ENCODE results near the gene INPP5J.
"Not testable (repeated sequence)": the region's sequence is repeated elsewhere in the genome, so short reads cannot be mapped to it uniquely, and the experiment has no call there.

INPP5J gene, protein sequence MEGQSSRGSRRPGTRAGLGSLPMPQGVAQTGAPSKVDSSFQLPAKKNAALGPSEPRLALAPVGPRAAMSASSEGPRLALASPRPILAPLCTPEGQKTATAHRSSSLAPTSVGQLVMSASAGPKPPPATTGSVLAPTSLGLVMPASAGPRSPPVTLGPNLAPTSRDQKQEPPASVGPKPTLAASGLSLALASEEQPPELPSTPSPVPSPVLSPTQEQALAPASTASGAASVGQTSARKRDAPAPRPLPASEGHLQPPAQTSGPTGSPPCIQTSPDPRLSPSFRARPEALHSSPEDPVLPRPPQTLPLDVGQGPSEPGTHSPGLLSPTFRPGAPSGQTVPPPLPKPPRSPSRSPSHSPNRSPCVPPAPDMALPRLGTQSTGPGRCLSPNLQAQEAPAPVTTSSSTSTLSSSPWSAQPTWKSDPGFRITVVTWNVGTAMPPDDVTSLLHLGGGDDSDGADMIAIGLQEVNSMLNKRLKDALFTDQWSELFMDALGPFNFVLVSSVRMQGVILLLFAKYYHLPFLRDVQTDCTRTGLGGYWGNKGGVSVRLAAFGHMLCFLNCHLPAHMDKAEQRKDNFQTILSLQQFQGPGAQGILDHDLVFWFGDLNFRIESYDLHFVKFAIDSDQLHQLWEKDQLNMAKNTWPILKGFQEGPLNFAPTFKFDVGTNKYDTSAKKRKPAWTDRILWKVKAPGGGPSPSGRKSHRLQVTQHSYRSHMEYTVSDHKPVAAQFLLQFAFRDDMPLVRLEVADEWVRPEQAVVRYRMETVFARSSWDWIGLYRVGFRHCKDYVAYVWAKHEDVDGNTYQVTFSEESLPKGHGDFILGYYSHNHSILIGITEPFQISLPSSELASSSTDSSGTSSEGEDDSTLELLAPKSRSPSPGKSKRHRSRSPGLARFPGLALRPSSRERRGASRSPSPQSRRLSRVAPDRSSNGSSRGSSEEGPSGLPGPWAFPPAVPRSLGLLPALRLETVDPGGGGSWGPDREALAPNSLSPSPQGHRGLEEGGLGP

DNA sequence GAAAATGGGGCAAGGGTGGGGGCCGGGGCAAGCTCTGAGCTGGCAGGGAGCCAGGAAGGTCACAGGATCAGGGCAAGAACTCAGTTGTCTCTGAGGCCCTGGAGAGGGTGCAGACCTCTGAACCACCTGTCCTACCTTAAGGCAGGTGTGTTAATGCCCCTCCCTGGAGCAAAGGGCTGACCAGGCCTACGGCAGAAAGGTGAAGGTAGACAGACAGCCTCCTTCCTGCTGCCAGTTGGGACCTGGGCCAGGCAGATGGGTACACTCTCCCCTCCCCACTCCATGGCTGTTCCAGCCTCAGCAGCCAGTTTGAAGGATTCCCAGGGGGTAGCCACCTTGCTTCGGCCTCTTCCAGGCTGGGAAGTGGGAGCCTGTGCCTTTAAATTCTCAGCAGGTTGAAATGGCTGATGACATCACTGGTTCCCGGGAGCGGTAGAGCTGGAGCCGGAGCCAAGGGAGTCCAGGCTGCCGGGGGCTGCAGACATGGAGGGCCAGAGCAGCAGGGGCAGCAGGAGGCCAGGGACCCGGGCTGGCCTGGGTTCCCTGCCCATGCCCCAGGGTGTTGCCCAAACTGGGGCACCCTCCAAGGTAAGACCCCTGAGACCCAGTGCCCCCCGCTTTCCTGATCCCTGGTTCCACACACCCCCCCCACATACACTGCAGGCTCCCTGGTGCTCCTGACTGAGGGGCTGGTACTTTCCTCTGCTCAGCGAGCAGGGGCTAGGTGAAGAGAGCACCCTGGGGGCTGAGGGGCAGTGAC is at the start of gene INPP5J:
Gene INPP5J (plus strand): TSS at position 435 of the 760 bp plus-strand sequence. CDS start 49 bp downstream, at position 484.
- Histone ChIP-seq H3K9me3 (no peaks in the 10 kb centered on the region), H3K27me3 (ENCODE audit: low read depth) (no peaks in the 10 kb centered on the region), H3K4me1 (peaks cover 4% of the 10 kb centered on the region; the same call in 1 of the 2 replicates), H3K36me3 (replicated peaks) (no peaks in the 10 kb centered on the region), H3K4me3 (peak within 1 kb of the TSS; percentile 44)
- in situ Hi-C loops (cut with MboI; ENCODE audit: low sequenced_read_pairs) = no loop called here
- DNase-seq (ENCODE audit: low spot score in 2 of 2) = peak; percentile 68 to 76

DNA sequence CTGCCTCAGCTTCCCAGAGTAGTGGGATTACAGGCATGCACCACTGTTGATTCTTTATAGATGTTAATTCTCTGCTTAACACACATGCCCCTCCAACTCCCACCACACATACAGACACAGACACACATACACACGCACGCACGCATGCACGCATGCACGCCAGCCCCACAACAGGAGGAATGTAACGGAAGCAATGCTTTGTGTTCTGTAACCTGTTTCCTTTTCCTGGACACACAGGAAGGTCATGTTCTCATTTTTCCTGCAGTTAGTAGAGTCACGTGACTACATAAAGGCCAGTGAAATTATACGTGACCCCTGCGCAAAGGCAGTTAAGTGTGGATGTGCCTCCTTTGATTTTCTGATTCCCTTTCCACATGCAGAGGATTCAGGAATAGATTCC is 49.6 kb upstream of the INPP5J start:
- DNase-seq (ENCODE audit: low spot score in 2 of 2); H3K36me3 ChIP-seq (replicated peaks); H3K4me3 ChIP-seq; in situ Hi-C loops (cut with MboI; ENCODE audit: low sequenced_read_pairs); H3K27me3 ChIP-seq (ENCODE audit: low read depth); H3K9me3 ChIP-seq; H3K4me1 ChIP-seq: not testable (repeated sequence)

DNA sequence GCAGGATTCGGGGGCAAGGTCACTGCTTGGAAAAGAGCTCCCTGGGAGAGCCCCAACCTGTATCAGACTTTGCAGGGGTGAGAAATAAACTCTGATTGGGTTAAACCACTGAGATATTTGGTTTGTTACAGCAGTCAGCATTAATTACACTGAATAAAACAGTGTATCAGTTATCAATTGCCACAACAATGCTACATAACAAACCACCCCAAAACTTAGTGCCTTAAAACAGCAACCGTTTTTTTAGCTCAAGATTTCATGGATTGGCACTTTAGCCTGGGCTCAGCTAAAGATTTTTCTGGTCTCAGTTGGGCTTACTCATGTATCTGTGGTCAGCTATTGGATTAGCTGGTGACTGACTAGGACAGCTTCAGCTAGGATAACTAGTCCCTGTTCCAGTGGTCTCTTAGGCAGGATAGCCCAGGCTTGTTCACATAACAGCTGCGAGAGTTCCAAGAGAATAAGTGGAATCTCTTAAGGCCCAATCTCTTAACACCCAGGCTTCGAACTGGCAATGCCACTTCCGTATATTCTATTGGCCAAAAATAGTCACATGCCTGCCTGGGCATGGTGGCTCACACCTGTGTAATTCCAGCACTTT is 49.1 kb upstream of the INPP5J start:
- H3K4me1 ChIP-seq; H3K4me3 ChIP-seq; H3K9me3 ChIP-seq; H3K27me3 ChIP-seq (ENCODE audit: low read depth); DNase-seq (ENCODE audit: low spot score in 2 of 2); H3K36me3 ChIP-seq (replicated peaks); in situ Hi-C loops (cut with MboI; ENCODE audit: low sequenced_read_pairs): not testable (repeated sequence)

DNA sequence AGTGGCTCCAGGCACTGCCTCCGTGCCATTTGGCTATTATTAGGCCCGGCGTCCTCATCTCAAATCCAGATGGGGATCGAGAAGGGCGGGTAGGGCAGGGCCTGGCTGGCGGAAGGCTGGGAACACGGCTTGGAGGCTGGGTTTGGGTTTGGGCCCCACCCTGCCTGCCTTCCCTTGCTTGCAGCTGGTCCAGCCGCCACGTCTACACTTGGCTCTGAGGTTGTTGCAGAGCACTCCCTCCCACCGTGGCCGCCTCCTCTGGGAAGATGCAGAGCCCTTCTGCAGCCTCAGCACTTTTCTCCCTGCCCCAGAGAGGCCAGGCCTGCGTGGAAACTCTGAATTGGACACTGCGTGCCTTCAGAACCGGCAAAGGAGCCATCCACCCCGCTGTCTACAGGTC is 46.8 kb upstream of the INPP5J start:
- H3K36me3 ChIP-seq (replicated peaks) = no peaks in the 10 kb centered on the region
- no peaks in the 10 kb centered on the region for H3K27me3 ChIP-seq (ENCODE audit: low read depth)
- no peak overlapping the region for H3K4me3 ChIP-seq
- H3K9me3 ChIP-seq = no peaks in the 10 kb centered on the region
- no peak for DNase-seq (ENCODE audit: low spot score in 2 of 2)
- in situ Hi-C loops (cut with MboI; ENCODE audit: low sequenced_read_pairs) = no loop called here
- peaks cover 2% of the 10 kb centered on the region; the same call in 1 of the 2 replicates for H3K4me1 ChIP-seq

DNA sequence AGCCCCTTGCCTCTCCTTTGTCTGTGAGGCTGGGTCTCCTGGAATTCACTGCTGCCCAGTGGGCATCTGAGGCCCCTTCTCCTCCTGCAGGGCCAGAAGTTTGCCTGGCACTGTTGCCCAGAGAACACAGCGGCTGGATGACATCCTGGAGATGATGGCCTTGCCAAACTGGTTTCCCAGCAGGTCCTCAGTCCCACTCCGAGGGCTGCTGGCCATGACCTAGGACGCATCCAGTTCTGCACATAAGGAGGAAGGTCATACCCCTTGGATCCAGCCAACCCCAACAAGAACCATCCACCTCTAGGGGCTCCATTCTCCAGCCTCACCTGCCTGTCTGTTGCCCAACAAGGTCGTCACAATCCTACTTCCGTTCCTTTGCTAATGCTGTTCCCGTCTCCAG is 45.1 kb upstream of the INPP5J start:
- Histone ChIP-seq H3K9me3 (no peaks in the 10 kb centered on the region), H3K36me3 (replicated peaks) (no peaks in the 10 kb centered on the region), H3K27me3 (ENCODE audit: low read depth) (no peaks in the 10 kb centered on the region), H3K4me1 (peaks cover 10% of the 10 kb centered on the region; the same call in 1 of the 2 replicates), H3K4me3 (no peak overlapping the region)
- in situ Hi-C loops (cut with MboI; ENCODE audit: low sequenced_read_pairs) = no loop called here
- no peak for DNase-seq (ENCODE audit: low spot score in 2 of 2)

DNA sequence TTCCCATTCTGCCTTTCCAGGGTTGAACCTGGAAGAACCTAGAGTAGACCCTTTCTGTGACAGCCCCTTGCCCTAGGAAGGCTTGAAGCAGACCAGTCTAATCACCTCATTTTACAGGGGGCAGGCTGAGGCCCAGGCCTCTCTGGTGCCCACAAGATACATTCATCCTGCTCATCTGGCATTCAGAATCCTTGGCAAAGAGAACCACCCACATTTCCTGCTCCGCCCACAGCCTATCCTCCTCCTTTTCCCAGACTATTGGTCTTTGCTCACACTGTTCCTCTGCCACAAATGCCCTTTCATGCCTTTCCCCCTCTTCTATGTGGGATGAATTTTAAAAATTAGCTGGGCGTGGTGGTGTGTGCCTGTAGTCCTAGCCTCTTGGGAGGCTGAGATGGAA is 44.4 kb upstream of the INPP5J start:
- peaks cover 17% of the 10 kb centered on the region; the same call in 1 of the 2 replicates for H3K4me1 ChIP-seq
- H3K36me3 ChIP-seq (replicated peaks); H3K27me3 ChIP-seq (ENCODE audit: low read depth); H3K4me3 ChIP-seq; in situ Hi-C loops (cut with MboI; ENCODE audit: low sequenced_read_pairs); H3K9me3 ChIP-seq; DNase-seq (ENCODE audit: low spot score in 2 of 2): not testable (repeated sequence)

DNA sequence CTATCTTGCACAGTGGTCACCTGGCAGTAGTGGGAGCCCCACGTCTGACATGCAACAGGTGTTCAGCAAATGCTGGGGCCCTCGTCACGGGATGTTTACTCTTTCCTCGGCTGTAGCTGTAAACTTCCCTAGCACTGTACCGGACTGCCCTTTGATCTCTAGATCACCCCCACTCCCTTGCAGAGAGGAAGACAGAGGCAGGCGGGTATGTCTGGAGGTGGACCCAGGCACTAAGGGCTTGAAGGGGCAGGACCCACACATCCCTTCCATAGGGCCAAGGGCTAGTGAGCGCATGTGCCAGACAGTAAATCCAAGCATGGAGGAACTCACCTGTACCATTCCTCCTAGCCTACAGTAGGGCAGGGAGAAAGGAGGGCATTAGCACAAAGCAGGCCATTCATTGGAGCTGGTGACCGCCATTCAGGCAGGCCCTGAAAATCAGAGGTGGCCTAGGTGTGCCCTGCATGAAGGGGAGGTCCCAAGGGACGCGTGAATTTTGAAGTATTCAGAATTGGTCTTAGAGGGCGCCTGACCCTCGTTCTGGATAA is 43.6 kb upstream of the INPP5J start:
- DNase-seq (ENCODE audit: low spot score in 2 of 2) = no peak
- no peaks in the 10 kb centered on the region; the same call in 1 of the 2 replicates for H3K36me3 ChIP-seq (replicated peaks)
- no peaks in the 10 kb centered on the region for H3K9me3 ChIP-seq
- H3K27me3 ChIP-seq (ENCODE audit: low read depth) = no peaks in the 10 kb centered on the region
- H3K4me1 ChIP-seq = peaks cover 22% of the 10 kb centered on the region
- in situ Hi-C loops (cut with MboI; ENCODE audit: low sequenced_read_pairs) = no loop called here
- no peak overlapping the region for H3K4me3 ChIP-seq

DNA sequence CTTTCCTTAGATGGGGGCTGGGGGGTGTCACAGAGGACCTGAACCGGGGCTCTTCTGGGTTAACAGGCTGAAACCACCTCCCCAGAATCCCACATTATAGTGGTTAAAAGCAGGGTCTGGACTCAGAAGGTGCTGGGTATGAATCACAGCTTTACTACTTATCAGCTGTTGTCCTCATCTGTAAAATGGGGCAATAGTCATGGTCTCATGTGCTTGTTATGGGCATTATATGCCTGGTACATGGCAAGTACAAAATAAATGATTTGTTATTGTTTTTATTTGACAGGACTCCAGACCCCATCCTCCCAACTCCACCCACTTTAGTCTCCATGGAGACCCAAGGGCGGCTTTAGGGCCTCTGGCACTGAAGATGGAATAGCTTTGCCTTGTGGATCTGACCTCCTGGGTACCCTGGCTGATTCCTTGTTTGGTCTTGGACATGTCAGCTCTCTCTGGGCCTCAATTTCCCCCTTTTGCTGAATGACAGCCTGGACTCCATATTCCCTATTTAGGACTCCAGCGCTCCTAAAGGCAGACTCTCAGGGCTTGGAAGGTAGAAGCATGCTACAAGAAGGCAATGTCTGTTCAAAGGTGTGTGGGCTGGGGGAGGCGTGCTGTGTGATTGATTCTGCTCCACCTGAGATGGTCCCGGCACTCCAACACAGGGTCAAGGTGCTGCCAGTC is 42.5 kb upstream of the INPP5J start:
- H3K9me3 ChIP-seq = no peaks in the 10 kb centered on the region
- H3K4me3 ChIP-seq = peak overlapping the region; percentile 59
- H3K27me3 ChIP-seq (ENCODE audit: low read depth) = no peaks in the 10 kb centered on the region
- H3K36me3 ChIP-seq (replicated peaks) = no peaks in the 10 kb centered on the region; the same call in 1 of the 2 replicates
- in situ Hi-C loops (cut with MboI; ENCODE audit: low sequenced_read_pairs) = loop anchor here (10.0 kb wide), 1 partner anchor 136 kb away; no protein-coding TSS in a partner anchor
- H3K4me1 ChIP-seq = peaks cover 22% of the 10 kb centered on the region
- DNase-seq (ENCODE audit: low spot score in 2 of 2) = no peak

DNA sequence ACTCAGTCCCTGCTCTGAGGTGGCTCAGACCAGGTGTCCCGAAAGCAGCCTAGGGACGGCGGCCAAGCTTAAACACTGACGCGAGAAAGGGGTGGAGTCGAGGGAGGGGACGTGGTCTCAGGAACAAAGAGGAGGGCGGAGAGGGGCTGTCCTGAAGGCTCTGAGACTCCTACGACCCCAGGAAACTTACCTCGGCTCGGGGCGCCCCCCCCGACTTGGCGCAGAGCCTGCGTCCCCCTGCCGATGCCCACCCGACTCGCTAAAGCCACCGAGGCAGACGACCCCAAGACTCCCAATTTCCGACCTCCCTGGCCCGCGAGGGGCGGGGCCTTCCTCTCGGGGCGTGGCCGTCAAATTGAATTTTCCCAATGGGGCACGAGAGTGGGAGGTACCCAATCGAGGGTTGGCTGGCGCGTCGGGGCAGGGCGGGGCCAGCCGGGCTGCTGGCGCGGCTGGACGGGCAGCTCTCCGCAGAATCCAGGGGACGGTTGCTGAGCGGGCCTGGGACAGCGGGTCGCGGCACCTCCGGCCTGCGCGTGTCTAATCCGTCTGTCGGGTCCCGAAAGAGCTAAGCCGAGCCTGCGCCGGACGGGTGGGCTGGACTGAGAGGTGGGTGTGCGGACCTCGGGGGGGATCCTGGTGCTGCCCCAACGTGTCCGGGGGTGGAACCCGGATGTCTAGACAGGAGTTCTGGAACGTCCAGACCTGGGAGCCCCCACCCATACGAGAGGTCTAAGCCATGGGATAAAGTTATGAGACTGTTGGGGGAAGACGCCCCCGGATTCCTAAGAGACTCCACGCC is 41.7 kb upstream of the INPP5J start, which contains the start of gene SMTN:
Gene SMTN (plus strand): TSS at position 471 of the 802 bp plus-strand sequence. CDS start 1,941 bp downstream, outside the sequence.
- H3K4me3 ChIP-seq = peak within 1 kb of the TSS; percentile 59
- peak; percentile 83 to 96 for DNase-seq (ENCODE audit: low spot score in 2 of 2)
- H3K9me3 ChIP-seq = no peaks in the 10 kb centered on the region
- H3K36me3 ChIP-seq (replicated peaks) = no peaks in the 10 kb centered on the region; the same call in 1 of the 2 replicates
- H3K27me3 ChIP-seq (ENCODE audit: low read depth) = no peaks in the 10 kb centered on the region
- peaks cover 22% of the 10 kb centered on the region for H3K4me1 ChIP-seq
- in situ Hi-C loops (cut with MboI; ENCODE audit: low sequenced_read_pairs) = loop anchor here (10.0 kb wide), 1 partner anchor 136 kb away; no protein-coding TSS in a partner anchor

DNA sequence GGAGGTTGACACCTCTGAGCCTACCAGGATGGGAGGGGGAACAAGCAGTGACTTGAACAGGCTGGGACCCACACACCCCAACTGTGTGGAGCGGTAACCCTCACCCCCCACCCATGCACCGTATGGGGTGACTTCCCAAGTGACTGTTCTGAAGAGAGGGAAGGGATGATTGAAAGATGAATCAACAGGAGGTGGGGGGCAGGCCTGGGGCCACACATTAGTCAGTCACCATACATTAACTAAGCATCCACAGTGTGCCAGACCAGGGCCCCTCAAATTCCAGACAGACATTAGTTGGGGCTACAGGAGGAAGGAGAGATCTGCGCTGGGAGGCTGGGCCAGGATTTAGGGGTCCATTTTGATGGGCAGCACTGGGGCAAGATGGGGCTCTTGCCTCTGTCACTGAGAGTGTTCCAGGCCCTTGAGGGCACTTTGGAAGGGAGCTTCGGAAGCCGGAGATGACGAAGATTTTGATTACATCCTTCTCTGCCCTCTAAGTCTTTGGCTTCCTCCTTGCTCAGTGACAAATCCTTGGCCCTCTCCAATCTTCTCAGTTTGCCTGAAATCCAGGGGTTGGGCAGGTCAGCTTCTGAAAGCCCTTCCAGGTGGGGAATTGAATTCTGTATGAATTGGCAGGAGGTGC is 40.7 kb upstream of the INPP5J start:
- no peak for DNase-seq (ENCODE audit: low spot score in 2 of 2)
- no peaks in the 10 kb centered on the region for H3K27me3 ChIP-seq (ENCODE audit: low read depth)
- H3K36me3 ChIP-seq (replicated peaks) = no peaks in the 10 kb centered on the region; the same call in 1 of the 2 replicates
- H3K4me1 ChIP-seq = peaks cover 22% of the 10 kb centered on the region
- H3K9me3 ChIP-seq = no peaks in the 10 kb centered on the region
- H3K4me3 ChIP-seq = peak overlapping the region; percentile 59
- in situ Hi-C loops (cut with MboI; ENCODE audit: low sequenced_read_pairs) = loop anchor here (10.0 kb wide), 1 partner anchor 137 kb away; no protein-coding TSS in a partner anchor
